A549 (cell line): ENCODE data around the gene GSE1. TPM values are rescaled to one million over a fixed set of nuclear protein-coding genes. Genes with fewer than 3 reads are reported as not detected.

Experiments
- ATAC-seq, 2 experiments: fragments of 200-7000 bp in 1 of 2; fragments of >200 bp in 1 of 2; cut with Nextera tagmentation in 1 of 2; cut with Tn5 transposase in 1 of 2; 3 replicates each; pipeline versions ENCODE4 v1.8.0 to v1.9.1; 2018 to 2020; ENCODE audit warnings: mild to moderate bottlenecking in 1 of 2, moderate library complexity in 1 of 2
- CTCF ChIA-PET: fragments of 300-600 bp; sonication (Branson Sonifier 250); formaldehyde crosslinking; extraction: SDS; loops from one replicate; lab custom pipeline; 2021; ENCODE audit warnings: antibody characterized with exemption, inconsistent platforms; lab: Yijun Ruan, JAX
- POLR2A ChIA-PET: fragments of 350-600 bp; formaldehyde crosslinking; extraction: SDS; loops from one replicate; lab custom pipeline; 2021; ENCODE audit warnings: antibody characterized with exemption, inconsistent platforms; lab: Yijun Ruan, JAX
- DNase-seq, 2 experiments: peaks; one replicate each; pipeline versions ENCODE4 v3.0.0 to v3.0.0-alpha.2; 2011 to 2016; ENCODE audit warnings: low read depth in 1 of 2, low spot score in 1 of 2
- FAIRE-seq: peaks from 2 replicates; lab custom pipeline; 2011; peaks lifted over from hg19 to GRCh38; lab: Jason Lieb, UNC
- H3K27ac ChIP-seq, 2 experiments: fragments of >200 bp; sonication (Bioruptor Twin); formaldehyde crosslinking; 3 replicates each; pipeline ENCODE4 v1.5.1; 2016 to 2017
- H3K4me1 ChIP-seq: fragments of >200 bp; sonication (Bioruptor Twin); formaldehyde crosslinking; 3 replicates; pipeline ENCODE4 v1.6.1; 2016
- H3K4me2 ChIP-seq: fragments of >200 bp; sonication (Bioruptor Twin); formaldehyde crosslinking; 3 replicates; pipeline ENCODE4 v1.6.1; 2016
- H3K4me3 ChIP-seq: fragments of >200 bp; sonication (Bioruptor Twin); formaldehyde crosslinking; 3 replicates; pipeline ENCODE4 v1.5.1; 2016
- H3K9me3 ChIP-seq: fragments of >200 bp; sonication (Bioruptor Twin); formaldehyde crosslinking; 3 replicates; pipeline ENCODE4 v1.6.1; 2016
- CHD4 ChIP-seq: fragments of 200-600 bp; sonication (generic); IDR thresholded peaks from 2 replicates; pipeline ENCODE4 v1.6.1; 2016; ENCODE audit warnings: antibody characterized with exemption, mild to moderate bottlenecking, borderline replicate concordance
- EP300 ChIP-seq, 2 experiments: fragments of >200 bp; sonication (Bioruptor Twin); formaldehyde crosslinking; IDR thresholded peaks; 2 replicates in 1 of 2; 3 replicates in 1 of 2; pipeline ENCODE4 v1.6.1; 2016 to 2017
- FOSB ChIP-seq: fragments of 250-450 bp; sonication (Bioruptor Pico); IDR thresholded peaks from 2 replicates; pipeline ENCODE4 v1.5.0; 2020; ENCODE audit warnings: mild to moderate bottlenecking, moderate library complexity
- FOSL2 ChIP-seq, 2 experiments: fragments of 450-650 bp in 1 of 2; fragments of >200 bp in 1 of 2; sonication (Bioruptor Twin) in 1 of 2; formaldehyde crosslinking; IDR thresholded peaks; 2 replicates each; pipeline versions ENCODE4 v1.5.0 to v1.6.1; 2016 to 2020; ENCODE audit warnings: mild to moderate bottlenecking in 1 of 2, moderate library complexity in 1 of 2
- GATA3 ChIP-seq: IDR thresholded peaks from 2 replicates; pipeline ENCODE4 v1.6.1; 2012; ENCODE audit warnings: borderline replicate concordance
- HOXB5 ChIP-seq: fragments of 250-450 bp; sonication (Bioruptor Pico); IDR thresholded peaks from 2 replicates; pipeline ENCODE4 v1.5.0; 2020; ENCODE audit warnings: mild to moderate bottlenecking, moderate library complexity
- JUN ChIP-seq, 2 experiments: fragments of >200 bp; sonication (Bioruptor Twin); formaldehyde crosslinking; IDR thresholded peaks; 2 replicates in 1 of 2; 3 replicates in 1 of 2; pipeline ENCODE4 v1.6.1; 2016 to 2017
- MYC ChIP-seq: IDR thresholded peaks from 2 replicates; pipeline ENCODE4 v1.6.1; 2012; ENCODE audit warnings: mild to moderate bottlenecking, inconsistent platforms, low read length, improper control_type of control experiment, borderline replicate concordance
- PHF8 ChIP-seq: fragments of 200-600 bp; sonication (generic); IDR thresholded peaks from 2 replicates; pipeline ENCODE4 v1.6.1; 2016; ENCODE audit warnings: low read depth, mild to moderate bottlenecking, antibody characterized with exemption, moderate library complexity, borderline replicate concordance
- POLR2A ChIP-seq: IDR thresholded peaks from 2 replicates; pipeline ENCODE4 v1.6.1; 2012; ENCODE audit warnings: mild to moderate bottlenecking, low read length
- POLR2AphosphoS2 ChIP-seq: conservative IDR thresholded peaks from 2 replicates; pipeline ENCODE4 v1.6.1; 2012; ENCODE audit warnings: low read length, improper control_type of control experiment, inconsistent platforms
- SREBF2 ChIP-seq: fragments of 450-650 bp; IDR thresholded peaks from 2 replicates; pipeline ENCODE4 v1.6.1; 2014; ENCODE audit warnings: mild to moderate bottlenecking, moderate library complexity
- ZSCAN20 ChIP-seq: fragments of 250-450 bp; sonication (Bioruptor Pico); IDR thresholded peaks from 2 replicates; pipeline ENCODE4 v1.8.0; 2022; ENCODE audit warnings: mild to moderate bottlenecking, moderate library complexity
- WGBS: methylation state at CpG from one replicate; pipeline ENCODE4 v1.1.6; 2017; ENCODE audit errors: missing lambda C conversion rate; 5-methylcytosine and 5-hydroxymethylcytosine counted together
- polyA plus RNA-seq, 4 experiments: library from polyadenylated mRNA; depleted of rRNA in 3 of 4; stranded (reverse); fragments of >200 nt; fragmentation: RNase III in 1 of 4; extraction: RNeasy Plus Mini Kit Qiagen cat#74134 plus additional on column Dnase treatment in 1 of 4; gene quantifications; 2 replicates in 3 of 4; 3 replicates in 1 of 4; pipeline ENCODE4 v1.2.3, GENCODE V29; 2011 to 2017
- TF ChIP-seq, protein P1 (sequence below): IDR thresholded peaks from 2 replicates; pipeline ENCODE4 v1.6.1; 2012
- TF ChIP-seq, protein P2 (sequence below): IDR thresholded peaks from 2 replicates; pipeline ENCODE4 v1.6.1; 2012
- TF ChIP-seq, protein P3 (sequence below): fragments of >200 bp; sonication (Bioruptor Twin); formaldehyde crosslinking; IDR thresholded peaks from 3 replicates; pipeline ENCODE4 v1.6.1; 2016
- TF ChIP-seq, protein P4 (sequence below): IDR thresholded peaks from 2 replicates; pipeline ENCODE4 v1.6.1; 2012; ENCODE audit warnings: low read depth, borderline replicate concordance
- TF ChIP-seq, protein P5 (sequence below): fragments of >200 bp; sonication (Bioruptor Twin); formaldehyde crosslinking; IDR thresholded peaks from 3 replicates; pipeline ENCODE4 v1.5.1; 2016

Gene GSE1
- polyA plus RNA-seq, 2 of the 4 experiments (the other 2 are of a cell fraction) = 20.7 to 24.3 TPM

DNA sequence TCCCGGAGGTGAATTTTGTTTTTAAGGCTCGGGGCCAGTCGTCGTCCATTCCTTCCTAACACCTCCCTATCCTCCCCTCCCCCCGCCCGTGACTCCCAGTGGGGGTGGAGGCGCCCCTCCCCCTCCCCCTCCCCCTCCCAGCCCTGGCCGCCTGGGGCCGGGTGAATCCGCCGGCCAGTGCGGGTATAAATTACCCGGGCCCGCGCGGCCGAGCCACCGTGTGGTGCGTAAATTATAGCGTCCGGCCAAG is 2.0 kb upstream of the GSE1 start (continued):
- TF ChIP-seq CHD4 = no peak

DNA sequence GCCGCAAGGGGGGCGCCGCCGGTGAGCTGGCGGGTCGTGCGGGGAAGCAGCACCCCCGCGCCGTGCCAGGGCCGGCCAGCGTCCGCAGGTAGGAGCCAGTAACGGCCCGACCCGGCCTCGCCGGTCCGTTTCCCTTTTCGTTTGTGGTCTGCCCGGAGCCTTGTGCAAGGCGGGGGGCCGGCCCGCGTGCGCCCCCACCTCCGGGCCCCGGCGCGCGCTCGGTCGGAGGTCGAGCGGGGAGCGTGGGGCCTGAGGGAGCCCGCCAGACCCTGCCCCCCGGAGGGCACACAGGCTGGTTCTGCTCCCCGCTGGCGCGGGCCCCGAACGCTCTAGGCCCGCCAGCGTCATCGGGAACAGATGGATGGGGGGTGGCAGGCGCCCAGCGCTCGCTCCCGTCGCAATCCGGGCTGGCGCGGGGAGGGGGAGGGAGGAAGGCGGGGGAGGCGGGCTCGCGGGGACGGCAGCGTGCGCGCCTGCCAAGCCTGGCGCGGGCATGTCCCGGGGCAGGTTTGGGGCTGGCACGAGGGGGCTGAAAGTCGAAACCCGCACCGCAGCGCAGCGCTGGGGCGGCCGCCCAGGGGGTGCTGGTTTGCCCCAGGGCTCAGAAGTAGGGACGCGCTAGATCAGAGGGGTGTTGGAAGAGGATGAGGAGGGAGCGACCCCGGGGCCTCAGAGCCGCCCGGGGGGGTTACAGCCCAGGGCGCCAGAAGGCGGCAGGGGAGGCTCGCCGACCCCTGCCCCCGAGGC is 1.5 kb upstream of the GSE1 start:
- Histone ChIP-seq H3K4me2 (peak overlapping the region; percentile 95), H3K4me1 (peaks cover 31% of the 10 kb centered on the region), H3K9me3 (no peaks in the 10 kb centered on the region), H3K4me3 (peak overlapping the region; percentile 96), H3K27ac (peak overlapping the region; percentile 98 to 99)
- peak; percentile 26 to 42 for ATAC-seq
- 0 out of 5 replicates have a peak, but pooled peaks of 1 of the 2 experiments have one; percentile 7 for TF ChIP-seq EP300 (IDR thresholded peaks at IDR 0.05)
- peak; percentile 59 for TF ChIP-seq HOXB5 (CRISPR knock-in tag)
- TF ChIP-seq, protein P1, sequence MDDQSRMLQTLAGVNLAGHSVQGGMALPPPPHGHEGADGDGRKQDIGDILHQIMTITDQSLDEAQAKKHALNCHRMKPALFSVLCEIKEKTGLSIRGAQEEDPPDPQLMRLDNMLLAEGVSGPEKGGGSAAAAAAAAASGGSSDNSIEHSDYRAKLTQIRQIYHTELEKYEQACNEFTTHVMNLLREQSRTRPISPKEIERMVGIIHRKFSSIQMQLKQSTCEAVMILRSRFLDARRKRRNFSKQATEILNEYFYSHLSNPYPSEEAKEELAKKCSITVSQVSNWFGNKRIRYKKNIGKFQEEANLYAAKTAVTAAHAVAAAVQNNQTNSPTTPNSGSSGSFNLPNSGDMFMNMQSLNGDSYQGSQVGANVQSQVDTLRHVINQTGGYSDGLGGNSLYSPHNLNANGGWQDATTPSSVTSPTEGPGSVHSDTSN = 0 out of 2 replicates have a peak, but pooled peaks have one; percentile 9
- TF ChIP-seq, protein P2, sequence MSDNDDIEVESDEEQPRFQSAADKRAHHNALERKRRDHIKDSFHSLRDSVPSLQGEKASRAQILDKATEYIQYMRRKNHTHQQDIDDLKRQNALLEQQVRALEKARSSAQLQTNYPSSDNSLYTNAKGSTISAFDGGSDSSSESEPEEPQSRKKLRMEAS = peak; percentile 59; the same call in 1 of the 2 replicates
- no peak for TF ChIP-seq POLR2AphosphoS2
- TF ChIP-seq, protein P3, sequence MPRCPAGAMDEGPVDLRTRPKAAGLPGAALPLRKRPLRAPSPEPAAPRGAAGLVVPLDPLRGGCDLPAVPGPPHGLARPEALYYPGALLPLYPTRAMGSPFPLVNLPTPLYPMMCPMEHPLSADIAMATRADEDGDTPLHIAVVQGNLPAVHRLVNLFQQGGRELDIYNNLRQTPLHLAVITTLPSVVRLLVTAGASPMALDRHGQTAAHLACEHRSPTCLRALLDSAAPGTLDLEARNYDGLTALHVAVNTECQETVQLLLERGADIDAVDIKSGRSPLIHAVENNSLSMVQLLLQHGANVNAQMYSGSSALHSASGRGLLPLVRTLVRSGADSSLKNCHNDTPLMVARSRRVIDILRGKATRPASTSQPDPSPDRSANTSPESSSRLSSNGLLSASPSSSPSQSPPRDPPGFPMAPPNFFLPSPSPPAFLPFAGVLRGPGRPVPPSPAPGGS = 0 out of 3 replicates have a peak, but pooled peaks have one; percentile 53
- no peak for TF ChIP-seq ZSCAN20
- TF ChIP-seq PHF8 = peak; percentile 73
- TF ChIP-seq, protein P4, sequence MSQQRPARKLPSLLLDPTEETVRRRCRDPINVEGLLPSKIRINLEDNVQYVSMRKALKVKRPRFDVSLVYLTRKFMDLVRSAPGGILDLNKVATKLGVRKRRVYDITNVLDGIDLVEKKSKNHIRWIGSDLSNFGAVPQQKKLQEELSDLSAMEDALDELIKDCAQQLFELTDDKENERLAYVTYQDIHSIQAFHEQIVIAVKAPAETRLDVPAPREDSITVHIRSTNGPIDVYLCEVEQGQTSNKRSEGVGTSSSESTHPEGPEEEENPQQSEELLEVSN = peak; percentile 52; the same call in 1 of the 2 replicates
- TF ChIP-seq JUN (IDR thresholded peaks at IDR 0.05) = peak in 1 of 2 experiments; percentile 57; a peak in 4 of 5 replicates
- TF ChIP-seq SREBF2 = no peak
- peak; percentile 14; the same call in 1 of the 2 replicates for TF ChIP-seq MYC
- peak; percentile 18 for TF ChIP-seq POLR2A
- TF ChIP-seq FOSB (CRISPR knock-in tag) = no peak
- peak; percentile 18; the same call in 1 of the 2 replicates for TF ChIP-seq GATA3
- TF ChIP-seq, protein P5, sequence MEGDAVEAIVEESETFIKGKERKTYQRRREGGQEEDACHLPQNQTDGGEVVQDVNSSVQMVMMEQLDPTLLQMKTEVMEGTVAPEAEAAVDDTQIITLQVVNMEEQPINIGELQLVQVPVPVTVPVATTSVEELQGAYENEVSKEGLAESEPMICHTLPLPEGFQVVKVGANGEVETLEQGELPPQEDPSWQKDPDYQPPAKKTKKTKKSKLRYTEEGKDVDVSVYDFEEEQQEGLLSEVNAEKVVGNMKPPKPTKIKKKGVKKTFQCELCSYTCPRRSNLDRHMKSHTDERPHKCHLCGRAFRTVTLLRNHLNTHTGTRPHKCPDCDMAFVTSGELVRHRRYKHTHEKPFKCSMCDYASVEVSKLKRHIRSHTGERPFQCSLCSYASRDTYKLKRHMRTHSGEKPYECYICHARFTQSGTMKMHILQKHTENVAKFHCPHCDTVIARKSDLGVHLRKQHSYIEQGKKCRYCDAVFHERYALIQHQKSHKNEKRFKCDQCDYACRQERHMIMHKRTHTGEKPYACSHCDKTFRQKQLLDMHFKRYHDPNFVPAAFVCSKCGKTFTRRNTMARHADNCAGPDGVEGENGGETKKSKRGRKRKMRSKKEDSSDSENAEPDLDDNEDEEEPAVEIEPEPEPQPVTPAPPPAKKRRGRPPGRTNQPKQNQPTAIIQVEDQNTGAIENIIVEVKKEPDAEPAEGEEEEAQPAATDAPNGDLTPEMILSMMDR = no peak
- no peak for FAIRE-seq
- peak; percentile 75 to 89 for DNase-seq
- 2% methylated on average over 30 of the region's 84 CpGs for WGBS
- ChIA-PET CTCF (interaction anchor here (0.8 to 4.2 kb wide), 32 partner anchors 13 to 505 kb away, joined by 3 to 85 read pairs (median 6); no protein-coding TSS in a partner anchor), POLR2A (interaction anchor here (0.6 to 3.0 kb wide), 15 partner anchors 11 to 385 kb away, joined by 3 to 25 read pairs (median 3); no protein-coding TSS in a partner anchor)

DNA sequence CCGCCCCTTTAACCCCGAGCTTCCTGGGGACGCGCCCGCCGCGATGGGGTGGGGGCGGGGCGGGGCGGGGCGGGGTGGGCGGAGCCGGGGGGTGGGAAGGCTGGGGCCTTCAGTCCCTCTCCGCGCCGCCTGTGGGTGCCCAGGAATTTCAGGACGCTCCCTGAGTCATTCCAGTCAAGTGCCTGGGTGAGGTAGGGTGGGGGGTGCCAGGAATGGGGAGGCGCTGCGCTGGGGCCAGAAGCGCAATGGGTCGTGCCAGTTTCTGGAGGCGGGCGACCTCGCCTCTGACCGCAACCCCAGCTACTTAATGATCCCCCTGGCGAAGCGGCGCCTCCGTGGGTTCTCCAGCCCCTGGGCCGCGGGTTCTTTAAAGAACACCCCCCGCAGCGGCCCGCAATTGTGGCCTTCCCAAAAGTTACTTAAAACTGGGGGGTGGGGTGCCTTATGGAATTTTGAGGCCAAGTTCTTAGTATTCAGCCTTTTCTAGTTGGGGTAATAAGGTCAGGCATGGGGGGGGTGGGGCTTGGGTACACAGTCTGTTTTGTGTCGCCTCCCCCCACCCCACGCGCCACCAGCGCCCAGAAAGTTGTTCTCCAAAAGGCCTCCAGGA is 826 bp upstream of the GSE1 start:
- FAIRE-seq (no peak), ATAC-seq (peak; percentile 57 to 69), DNase-seq (peak; percentile 96 to 97)
- TF ChIP-seq, protein P3 = peak; percentile 28; the same call in 2 of the 3 replicates
- TF ChIP-seq, protein P4 = no peak
- TF ChIP-seq ZSCAN20 = no peak
- TF ChIP-seq GATA3 = 0 out of 2 replicates have a peak, but pooled peaks have one; percentile 1
- TF ChIP-seq FOSL2 (IDR thresholded peaks at IDR 0.05) = no peak
- peak; percentile 79 for TF ChIP-seq FOSL2 (CRISPR knock-in tag; IDR thresholded peaks at IDR 0.05)
- TF ChIP-seq JUN (IDR thresholded peaks at IDR 0.05) = peak in 1 of 2 experiments; percentile 21; a peak in 2 of 5 replicates
- peak; percentile 29; the same call in 1 of the 2 replicates for TF ChIP-seq PHF8
- TF ChIP-seq POLR2A = peak; percentile 53
- peak; percentile 89; the same call in 1 of the 2 replicates for TF ChIP-seq FOSB (CRISPR knock-in tag)
- H3K4me1 ChIP-seq = peaks cover 32% of the 10 kb centered on the region
- H3K9me3 ChIP-seq = no peaks in the 10 kb centered on the region
- H3K27ac ChIP-seq = peak overlapping the region; percentile 98 to 99
- ChIA-PET CTCF (interaction anchor here (0.6 to 3.2 kb wide), 6 partner anchors 27 to 242 kb away, joined by 3 to 23 read pairs (median 4); no protein-coding TSS in a partner anchor), POLR2A (interaction anchor here (0.6 to 3.0 kb wide), 18 partner anchors 9 to 384 kb away, joined by 3 to 25 read pairs (median 3); no protein-coding TSS in a partner anchor)
- H3K4me3 ChIP-seq = peak overlapping the region; percentile 96
- peak overlapping the region; percentile 95 for H3K4me2 ChIP-seq
- WGBS = 2% methylated on average over 20 of the region's 38 CpGs
